Heart left ventricle (tissue), 16 donors: ENCODE data around the gene NGEF. TPM values are rescaled to one million over a fixed set of nuclear protein-coding genes. Genes with fewer than 3 reads are reported as not detected.

ENCODE experiments used
- ATAC-seq, 4 donors: fragments of 200-7000 bp; cut with Tn5 transposase; one replicate each; pipeline ENCODE4 v1.9.1; 2020 to 2022; ENCODE audit warnings: moderate library complexity in 4 of 4, mild to moderate bottlenecking in 3 of 4, moderate number of reproducible peaks in 1 of 4
- DNase-seq, 5 donors: peaks; one replicate each; pipeline ENCODE4 v3.0.0-alpha.2; 2020
- H3K27ac ChIP-seq, 12 donors: fragments of 200-600 bp; sonication (generic) in 4 of 12; one replicate each; pipeline versions ENCODE4 v1.5.0 to v1.8.0; 2016 to 2022; ENCODE audit warnings: mild to moderate bottlenecking in 2 of 12
- H3K27me3 ChIP-seq, 9 donors: fragments of 200-600 bp; sonication (generic) in 2 of 9; one replicate each; pipeline versions ENCODE4 v1.5.1 to v1.8.0; 2016 to 2022; ENCODE audit warnings: mild to moderate bottlenecking in 3 of 9
- H3K36me3 ChIP-seq, 9 donors: fragments of 200-600 bp; sonication (generic) in 2 of 9; one replicate each; pipeline versions ENCODE4 v1.5.0 to v1.8.0; 2018 to 2022; ENCODE audit warnings: mild to moderate bottlenecking in 2 of 9
- H3K4me1 ChIP-seq, 12 donors: fragments of 200-600 bp; sonication (generic) in 4 of 12; one replicate each; pipeline versions ENCODE4 v1.5.0 to v1.8.0; 2016 to 2022; ENCODE audit warnings: mild to moderate bottlenecking in 3 of 12
- H3K4me3 ChIP-seq, 12 donors: fragments of 200-600 bp; sonication (generic) in 4 of 12; one replicate each; pipeline versions ENCODE4 v1.5.0 to v1.8.0; 2017 to 2022; ENCODE audit warnings: mild to moderate bottlenecking in 9 of 12, moderate library complexity in 4 of 12
- H3K9me3 ChIP-seq, 12 donors: fragments of 200-600 bp; sonication (generic) in 4 of 12; one replicate each; pipeline versions ENCODE4 v1.5.0 to v1.8.0; 2016 to 2022; ENCODE audit warnings: mild to moderate bottlenecking in 1 of 12
- POLR2A ChIP-seq, 2 donors: fragments of 450-650 bp; IDR thresholded peaks; one replicate each; pipeline ENCODE4 v1.6.1; 2017; ENCODE audit warnings: antibody characterized with exemption in 2 of 2, mild to moderate bottlenecking in 2 of 2, moderate library complexity in 2 of 2
- WGBS, 4 donors: extraction: QIAGEN DNeasy Blood & Tissue Kit in 2 of 4; methylation state at CpG; one replicate each; pipeline versions ENCODE4 v1.1.5 to v1.1.7; 2013 to 2018; 5-methylcytosine and 5-hydroxymethylcytosine counted together
- intact Hi-C, 10 donors: fragments of 100-400 bp; cut with DNase I; formaldehyde crosslinking; loops; one replicate each; pipeline versions ENCODE4 v1.11.1 to v1.14.2; 2022
- polyA plus RNA-seq, 2 donors: library from polyadenylated mRNA; stranded (reverse); fragments of 200-250 nt; gene quantifications; one replicate each; pipeline ENCODE4 v1.2.3, GENCODE V29; 2013
- total RNA-seq, 9 donors: library from RNA; depleted of rRNA in 2 of 9; stranded (reverse); fragments of >200 nt in 2 of 9; fragmentation: NEBNext Ultra II Directional in 3 of 9; extraction: Animal tissue kit (Norgen Biotek cat#: 25700) in 3 of 9; gene quantifications; one replicate each; pipeline versions ENCODE4 v1.1.0 to v1.2.4, GENCODE V29; 2016 to 2023
- TF ChIP-seq, protein P1 (sequence below), 12 donors: fragments of 200-600 bp; sonication (generic) in 4 of 12; IDR thresholded peaks; one replicate each; pipeline versions ENCODE4 v1.5.0 to v1.8.0; 2018 to 2022; ENCODE audit warnings: antibody characterized with exemption in 12 of 12, mild to moderate bottlenecking in 5 of 12
- donor health status: ischemic (EF 13 %, LVEDD 7.1; RV severe dilation, severe dysfunction).
- donor health status: healthy with polysubstance abuse.
- donor health status: DM: no; HTN: yes; CAD: no.
- donor health status: DM: no; HTN: no; CAD: no.
- donor health status: ischemic (EF 25% LVEDD 6.9; RV normal size, moderate dysfunction).
- donor health status: ischemic (EF 25% LVEDD 5.7; RV mildly dilated, moderate dysfunction).
- donor health status: healthy.
- donor health status: DM: yes; HTN: yes; CAD: no.
- donor health status: ischemic (EF 35%, LVEDD 5.7; RV mildly dilated, moderate dysfunction).
- donor health status: nonischemic (EF 11% LVEDD 7.7; RV severe dilation, severe dysfunction).
- donor health status: DM: yes; HTN: yes; CAD: no.
- donor health status: PGD.
- donor health status: ischemic (EF 29% LVEDD 5.4; RV normal size, mild dysfunction).
- donor health status: nonischemic (EF 23%, LVEDD 6.1; RV moderate dilation, normal function).

Gene NGEF
- total and polyA plus RNA-seq, 11 donors: 0.15 to 0.62 (median 0.42) TPM; not detected in 4

DNA sequence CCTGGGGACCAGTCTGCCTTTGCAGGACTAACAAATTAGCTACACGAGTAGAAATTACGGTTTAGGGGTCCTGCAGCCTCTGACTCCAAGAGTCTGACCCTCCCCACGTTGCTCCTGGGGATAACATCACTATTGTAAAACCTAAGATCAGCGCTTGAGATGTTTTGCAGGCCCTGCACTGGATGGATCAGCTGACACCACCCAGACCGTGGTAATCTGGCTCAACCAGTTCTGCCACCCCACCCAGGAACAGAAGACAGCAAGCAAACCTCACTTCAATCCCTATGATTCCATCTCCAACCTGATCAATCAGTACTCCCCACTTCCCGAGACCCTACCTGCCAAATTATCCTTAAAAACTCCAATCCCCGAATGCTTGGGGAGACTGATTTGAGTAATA lies 31.7 kb downstream of the NGEF start:
- Histone ChIP-seq H3K36me3 (no peaks in the 10 kb centered on the region), H3K27ac (no peak overlapping the region), H3K27me3 (peaks cover 0 to 50% (median 0%) of the 10 kb centered on the region in 9 donors), H3K9me3 (peaks cover 0 to 6% (median 0%) of the 10 kb centered on the region in 12 donors), H3K4me1 (no peaks in the 10 kb centered on the region), H3K4me3 (no peak overlapping the region)
- TF ChIP-seq, protein P1, sequence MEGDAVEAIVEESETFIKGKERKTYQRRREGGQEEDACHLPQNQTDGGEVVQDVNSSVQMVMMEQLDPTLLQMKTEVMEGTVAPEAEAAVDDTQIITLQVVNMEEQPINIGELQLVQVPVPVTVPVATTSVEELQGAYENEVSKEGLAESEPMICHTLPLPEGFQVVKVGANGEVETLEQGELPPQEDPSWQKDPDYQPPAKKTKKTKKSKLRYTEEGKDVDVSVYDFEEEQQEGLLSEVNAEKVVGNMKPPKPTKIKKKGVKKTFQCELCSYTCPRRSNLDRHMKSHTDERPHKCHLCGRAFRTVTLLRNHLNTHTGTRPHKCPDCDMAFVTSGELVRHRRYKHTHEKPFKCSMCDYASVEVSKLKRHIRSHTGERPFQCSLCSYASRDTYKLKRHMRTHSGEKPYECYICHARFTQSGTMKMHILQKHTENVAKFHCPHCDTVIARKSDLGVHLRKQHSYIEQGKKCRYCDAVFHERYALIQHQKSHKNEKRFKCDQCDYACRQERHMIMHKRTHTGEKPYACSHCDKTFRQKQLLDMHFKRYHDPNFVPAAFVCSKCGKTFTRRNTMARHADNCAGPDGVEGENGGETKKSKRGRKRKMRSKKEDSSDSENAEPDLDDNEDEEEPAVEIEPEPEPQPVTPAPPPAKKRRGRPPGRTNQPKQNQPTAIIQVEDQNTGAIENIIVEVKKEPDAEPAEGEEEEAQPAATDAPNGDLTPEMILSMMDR (IDR thresholded peaks at IDR 0.05): no peak
- no peak for TF ChIP-seq POLR2A (IDR thresholded peaks at IDR 0.05)
- intact Hi-C loops: no loop called here
- DNase-seq (no peak), ATAC-seq (no peak)
- 59 to 69% (median 61%) methylated on average over 7 of the region's 7 CpGs for WGBS, 4 donors

DNA sequence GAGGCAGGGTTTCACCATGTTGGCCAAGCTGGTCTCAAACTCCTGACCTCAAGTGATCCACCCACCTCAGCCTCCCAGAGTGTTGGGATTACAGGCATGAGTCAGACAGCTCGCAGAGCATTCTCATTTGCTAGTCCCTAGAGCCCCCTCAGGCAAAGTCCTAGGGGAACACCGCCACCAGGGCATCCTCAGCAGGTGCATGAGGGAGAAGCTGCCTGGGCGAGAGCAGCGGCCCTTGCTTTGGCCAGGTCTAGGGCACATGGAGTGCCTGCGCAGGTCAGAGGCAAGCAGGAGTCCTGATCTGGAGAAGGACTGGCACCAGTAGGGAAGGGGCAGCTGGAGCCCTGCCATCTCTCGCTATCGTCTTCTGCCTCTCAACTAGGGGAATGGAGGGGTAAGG lies 32.4 kb downstream of the NGEF start:
- Histone ChIP-seq H3K27me3 (peaks cover 0 to 46% (median 0%) of the 10 kb centered on the region in 9 donors), H3K36me3 (no peaks in the 10 kb centered on the region), H3K9me3 (no peaks in the 10 kb centered on the region), H3K4me1 (no peaks in the 10 kb centered on the region), H3K27ac (no peak overlapping the region), H3K4me3 (no peak overlapping the region)
- no peak for TF ChIP-seq POLR2A (IDR thresholded peaks at IDR 0.05)
- TF ChIP-seq, protein P1 (IDR thresholded peaks at IDR 0.05): no peak
- WGBS, 4 donors: 73 to 85% (median 81%) methylated on average over 4 to 7 of the region's 7 CpGs
- no peak for ATAC-seq
- intact Hi-C loops: no loop called here
- no peak for DNase-seq

GRCh38 chr2:232979871-232980461 lies 33.1 kb downstream of the NGEF start:
- H3K27me3 ChIP-seq: peaks cover 0 to 47% (median 0%) of the 10 kb centered on the region in 9 donors
- H3K4me3 ChIP-seq: no peak overlapping the region
- no peaks in the 10 kb centered on the region for H3K36me3 ChIP-seq
- no peak for ATAC-seq
- intact Hi-C loops: no loop called here
- DNase-seq: no peak
- H3K9me3 ChIP-seq: no peaks in the 10 kb centered on the region
- no peaks in the 10 kb centered on the region for H3K4me1 ChIP-seq
- no peak overlapping the region for H3K27ac ChIP-seq
- no peak for TF ChIP-seq POLR2A (IDR thresholded peaks at IDR 0.05)
- TF ChIP-seq, protein P1 (IDR thresholded peaks at IDR 0.05): no peak
- WGBS, 4 donors: 60 to 68% (median 64%) methylated on average over 7 of the region's 7 CpGs

GRCh38 chr2:232977438-232977971 lies 35.6 kb downstream of the NGEF start:
- Histone ChIP-seq H3K36me3 (no peaks in the 10 kb centered on the region), H3K9me3 (no peaks in the 10 kb centered on the region), H3K27ac (no peak overlapping the region), H3K4me1 (no peaks in the 10 kb centered on the region), H3K4me3 (no peak overlapping the region), H3K27me3 (peaks cover 0 to 29% (median 0%) of the 10 kb centered on the region in 9 donors)
- intact Hi-C loops: no loop called here
- 88 to 93% (median 90%) methylated on average over 9 to 10 of the region's 10 CpGs for whole genome bisulfite sequencing, 4 donors
- TF ChIP-seq, protein P1 (IDR thresholded peaks at IDR 0.05): no peak
- no peak for TF ChIP-seq POLR2A (IDR thresholded peaks at IDR 0.05)
- ATAC-seq: no peak
- no peak for DNase-seq
